H9 (cell line): ENCODE results near the gene SLC22A15. TPM values are rescaled to one million over a fixed set of nuclear protein-coding genes. Genes with fewer than 3 reads are reported as not detected.

Experiments
- DNase-seq: peaks from one replicate; pipeline ENCODE4 v3.0.0-alpha.2; 2017
- H2AFZ ChIP-seq: one replicate; pipeline ENCODE4 v1.6.1; 2013; ENCODE audit warnings: mild to moderate bottlenecking, low read length, control low read depth, moderate library complexity
- H2AK5ac ChIP-seq: 2 replicates; pipeline ENCODE4 v1.6.1; 2013; ENCODE audit warnings: low read length, control low read depth, mixed read lengths; ENCODE audit not compliant: insufficient read length
- H2BK120ac ChIP-seq: one replicate; pipeline ENCODE4 v1.6.1; 2013; ENCODE audit warnings: low read depth, mild to moderate bottlenecking, low read length, control low read depth, inconsistent platforms; ENCODE audit not compliant: poor library complexity, severe bottlenecking
- H2BK12ac ChIP-seq: 2 replicates; pipeline ENCODE4 v1.6.1; 2013; ENCODE audit warnings: low read length, control low read depth, mixed read lengths, low read depth; ENCODE audit not compliant: insufficient read length
- H2BK15ac ChIP-seq: 2 replicates; pipeline ENCODE4 v1.6.1; 2013; ENCODE audit warnings: low read depth, low read length, control low read depth
- H2BK20ac ChIP-seq: one replicate; pipeline ENCODE4 v1.6.1; 2013; ENCODE audit warnings: low read depth, mild to moderate bottlenecking, low read length, control low read depth, inconsistent platforms; ENCODE audit not compliant: poor library complexity, severe bottlenecking
- H2BK5ac ChIP-seq: 2 replicates; pipeline ENCODE4 v1.6.1; 2013; ENCODE audit warnings: low read length, control low read depth, mixed read lengths; ENCODE audit not compliant: insufficient read length
- H3K14ac ChIP-seq: 2 replicates; pipeline ENCODE4 v1.6.1; 2013; ENCODE audit warnings: low read length, control low read depth; ENCODE audit not compliant: insufficient read depth
- H3K18ac ChIP-seq: 2 replicates; pipeline ENCODE4 v1.6.1; 2013; ENCODE audit warnings: low read depth, mild to moderate bottlenecking, mixed read lengths, low read length, control low read depth; ENCODE audit not compliant: insufficient read length
- H3K23ac ChIP-seq: 2 replicates; pipeline ENCODE4 v1.6.1; 2013; ENCODE audit warnings: low read length, control low read depth, mixed read lengths, low read depth; ENCODE audit not compliant: insufficient read length
- H3K23me2 ChIP-seq: 2 replicates; pipeline ENCODE4 v1.6.1; 2013; ENCODE audit warnings: low read depth, mild to moderate bottlenecking, mixed read lengths, low read length, control low read depth; ENCODE audit not compliant: insufficient read length, poor library complexity, severe bottlenecking
- H3K27ac ChIP-seq: 2 replicates; pipeline ENCODE4 v1.5.1; 2013; ENCODE audit warnings: low read length, control low read depth, mixed read lengths, low read depth; ENCODE audit not compliant: insufficient read length
- H3K27me3 ChIP-seq: 2 replicates; pipeline ENCODE4 v1.6.1; 2013; ENCODE audit warnings: low read length, control low read depth, inconsistent platforms; ENCODE audit not compliant: insufficient read depth
- H3K4ac ChIP-seq: 2 replicates; pipeline ENCODE4 v1.6.1; 2013; ENCODE audit warnings: low read depth, mild to moderate bottlenecking, control low read depth, inconsistent platforms, low read length, moderate library complexity
- H3K4me1 ChIP-seq: 2 replicates; pipeline ENCODE4 v1.6.1; 2013; ENCODE audit warnings: low read length, control low read depth, inconsistent platforms; ENCODE audit not compliant: insufficient read depth
- H3K4me2 ChIP-seq: 2 replicates; pipeline ENCODE4 v1.6.1; 2013; ENCODE audit warnings: low read length, control low read depth, mixed read lengths; ENCODE audit not compliant: insufficient read length, insufficient read depth
- H3K56ac ChIP-seq: 2 replicates; pipeline ENCODE4 v1.6.1; 2013; ENCODE audit warnings: low read depth, mild to moderate bottlenecking, mixed read lengths, low read length, control low read depth; ENCODE audit not compliant: insufficient read length
- H3K79me1 ChIP-seq: 2 replicates; pipeline ENCODE4 v1.6.1; 2013; ENCODE audit warnings: low read depth, mild to moderate bottlenecking, moderate library complexity, low read length, control low read depth, inconsistent platforms; ENCODE audit not compliant: insufficient read depth, poor library complexity, severe bottlenecking
- H3K79me2 ChIP-seq: 2 replicates; pipeline ENCODE4 v1.6.1; 2013; ENCODE audit warnings: low read length, control low read depth, inconsistent platforms; ENCODE audit not compliant: insufficient read depth
- H3K9ac ChIP-seq: 2 replicates; pipeline ENCODE4 v1.6.1; 2013; ENCODE audit warnings: low read length, control low read depth, mixed read lengths; ENCODE audit not compliant: insufficient read length; ENCODE audit errors: extremely low read depth
- H3K9me3 ChIP-seq: one replicate; pipeline ENCODE4 v1.6.1; 2013; ENCODE audit warnings: low read depth, low read length, inconsistent platforms; ENCODE audit not compliant: control insufficient read depth
- H3T11ph ChIP-seq: one replicate; pipeline ENCODE4 v1.6.1; 2013; ENCODE audit warnings: mild to moderate bottlenecking, low read length, control low read depth, inconsistent platforms
- H4K20me1 ChIP-seq: one replicate; pipeline ENCODE4 v1.6.1; 2013; ENCODE audit not compliant: control insufficient read depth, insufficient read length, insufficient read depth
- H4K5ac ChIP-seq: 2 replicates; pipeline ENCODE4 v1.6.1; 2013; ENCODE audit warnings: low read depth, mild to moderate bottlenecking, mixed read lengths, low read length, control low read depth; ENCODE audit not compliant: insufficient read length
- H4K8ac ChIP-seq: replicated peaks from 2 replicates; pipeline ENCODE4 v1.6.1; 2013; ENCODE audit warnings: low read length, control low read depth, mixed read lengths, low read depth; ENCODE audit not compliant: insufficient read length
- H4K91ac ChIP-seq: 2 replicates; pipeline ENCODE4 v1.6.1; 2013; ENCODE audit warnings: low read depth, mild to moderate bottlenecking, moderate library complexity, mixed read lengths, low read length, control low read depth; ENCODE audit not compliant: insufficient read length
- H3K27ac Mint-ChIP-seq, 3 experiments: 2 replicates in 2 of 3; 3 replicates in 1 of 3; pipeline ENCODE4 v1.8.0; 2020 to 2021; ENCODE audit warnings: mixed read lengths in 3 of 3, mild to moderate bottlenecking in 1 of 3, moderate library complexity in 1 of 3
- H3K27me3 Mint-ChIP-seq: 2 replicates; pipeline ENCODE4 v1.8.0; 2021; ENCODE audit warnings: low read depth, mild to moderate bottlenecking, moderate library complexity, mixed read lengths
- H3K36me3 Mint-ChIP-seq, 3 experiments: 2 replicates in 2 of 3; 3 replicates in 1 of 3; pipeline ENCODE4 v1.8.0; 2020 to 2021; ENCODE audit warnings: low read depth in 3 of 3, mixed read lengths in 3 of 3; ENCODE audit not compliant: insufficient read depth in 1 of 3
- H3K4me1 Mint-ChIP-seq, 2 experiments: 2 replicates each; pipeline ENCODE4 v1.8.0; 2020; ENCODE audit warnings: mixed read lengths in 2 of 2
- H3K4me3 Mint-ChIP-seq, 2 experiments: 2 replicates in 1 of 2; 3 replicates in 1 of 2; pipeline ENCODE4 v1.8.0; 2020 to 2021; ENCODE audit warnings: mild to moderate bottlenecking in 2 of 2, mixed read lengths in 2 of 2, moderate library complexity in 1 of 2
- H3K9me3 Mint-ChIP-seq, 2 experiments: 2 replicates in 1 of 2; 3 replicates in 1 of 2; pipeline ENCODE4 v1.8.0; 2020; ENCODE audit warnings: mild to moderate bottlenecking in 2 of 2, mixed read lengths in 2 of 2, moderate library complexity in 1 of 2
- CTCF ChIP-seq: fragments of 200-600 bp; sonication (generic); conservative IDR thresholded peaks from 3 replicates; pipeline ENCODE4 v1.8.0; 2021; ENCODE audit warnings: antibody characterized with exemption, mild to moderate bottlenecking
- WGBS: extraction: QIAGEN DNeasy Blood & Tissue Kit; methylation state at CpG from one replicate; pipeline ENCODE4 v1.1.7; 2013; ENCODE audit warnings: missing lambda C conversion rate, low lambda C conversion rate, mixed read lengths; ENCODE audit not compliant: insufficient read length; ENCODE audit errors: extremely low coverage; 5-methylcytosine and 5-hydroxymethylcytosine counted together
- total RNA-seq: library from RNA; stranded (reverse); gene quantifications from 2 replicates; pipeline ENCODE4 v1.2.1, GENCODE V29; 2021

SLC22A15 gene
- total RNA-seq, 1 experiment from 2014 or later, result 3.2 TPM

- no peak overlapping the region for H3K4me3 Mint-ChIP-seq
- no peak overlapping the region for H2AK5ac ChIP-seq
- H3K9ac ChIP-seq, result no peak overlapping the region
- no peak for TF ChIP-seq CTCF
- no peak overlapping the region for H4K91ac ChIP-seq
- no peaks in the 10 kb centered on the region for H3K27me3 Mint-ChIP-seq
- H3K27ac ChIP-seq, result no peak overlapping the region
- no peak for DNase-seq
- H2BK12ac ChIP-seq, result no peak overlapping the region
- H3K18ac ChIP-seq, result no peak overlapping the region
- no peak overlapping the region for H2BK120ac ChIP-seq
- no peak overlapping the region for H4K8ac ChIP-seq
- no peaks in the 10 kb centered on the region for H3K79me2 ChIP-seq
- H3K23ac ChIP-seq, result no peak overlapping the region
- no peak overlapping the region for H2BK15ac ChIP-seq
- H3K4ac ChIP-seq, result no peak overlapping the region
- H4K20me1 ChIP-seq, result no peaks in the 10 kb centered on the region
- no peaks in the 10 kb centered on the region for H3K9me3 ChIP-seq
- no peaks in the 10 kb centered on the region for H3K23me2 ChIP-seq
- no peaks in the 10 kb centered on the region for H3K27me3 ChIP-seq
- no peak overlapping the region for H3K27ac Mint-ChIP-seq
- H4K5ac ChIP-seq, result no peak overlapping the region
- no peak overlapping the region for H3K4me2 ChIP-seq
- H2AFZ ChIP-seq, result no peak overlapping the region
- peaks cover 0 to 17% (median 0%) of the 10 kb centered on the region in 3 experiments; a peak in 2 of 7 replicates for H3K36me3 Mint-ChIP-seq
- H2BK5ac ChIP-seq, result no peak overlapping the region
- H3K9me3 Mint-ChIP-seq, result peaks cover 19 to 22% of the 10 kb centered on the region in 2 experiments
- H2BK20ac ChIP-seq, result no peak overlapping the region
- H3K4me1 ChIP-seq, result no peaks in the 10 kb centered on the region
- no peak overlapping the region for H3K56ac ChIP-seq
- H3K14ac ChIP-seq, result no peak overlapping the region
- H3K79me1 ChIP-seq, result no peaks in the 10 kb centered on the region
- H3T11ph ChIP-seq, result no peak overlapping the region
- H3K4me1 Mint-ChIP-seq, result no peaks in the 10 kb centered on the region
- WGBS, result no CpG with 5 or more reads among the region's 3 CpGs
Measured at GRCh38 chr1:116092752-116093489, 116.6 kb downstream of the SLC22A15 start.
